ENCODE measurements around the gene C11orf24. TPM values are rescaled to one million over a fixed set of nuclear protein-coding genes. Genes with fewer than 3 reads are reported as not detected.

The C11orf24 gene
- total and polyA plus RNA-seq, 2 of the 8 experiments (the other 6 are each of a cell fraction or from before 2014, with no cell fraction given): 45.4 to 51.7 TPM

GRCh38 chr11:68223275-68223674 is 48.5 kb downstream of the C11orf24 start:
- Histone ChIP-seq H3K27ac (ENCODE audit: low read depth, low read length) (no peak overlapping the region), H3K4ac (replicated peaks; ENCODE audit: insufficient read length, low read depth, low read length) (no peak overlapping the region), H2BK20ac (ENCODE audit: low read length) (no peak overlapping the region), H3K23me2 (ENCODE audit: low read depth, low read length) (no peaks in the 10 kb centered on the region), H3K27me3 (replicated peaks in 1 of 4; ENCODE audit: control insufficient read depth in 3 of 4, extremely low read depth in 1 of 4, insufficient read depth in 3 of 4, low read length in 3 of 4) (peaks cover 0 to 2% (median 0%) of the 10 kb centered on the region in 4 experiments; a peak in 1 of 7 replicates), H2AFZ (ENCODE audit: low read length) (no peak overlapping the region), H3K36me3 (ENCODE audit: control insufficient read depth in 2 of 4, insufficient read depth in 4 of 4, low read length in 3 of 4) (no peaks in the 10 kb centered on the region), H3K79me1 (ENCODE audit: low read depth, low read length) (no peaks in the 10 kb centered on the region), H2BK5ac (ENCODE audit: low read depth, low read length) (no peak overlapping the region), H4K5ac (ENCODE audit: insufficient read length, low read depth, low read length) (no peak overlapping the region), H3K4me1 (replicated peaks in 1 of 4; ENCODE audit: control insufficient read depth in 3 of 4, insufficient read depth in 4 of 4, low read length in 3 of 4) (no peaks in the 10 kb centered on the region), H3K4me3 (ENCODE audit: extremely low read depth in 1 of 4, insufficient read depth in 2 of 4, low read depth in 3 of 4, low read length in 4 of 4) (no peak overlapping the region), H3K9me3 (ENCODE audit: insufficient read depth in 2 of 2, low read depth in 1 of 2, low read length in 1 of 2) (peaks cover 0 to 4% of the 10 kb centered on the region in 2 experiments; a peak in 1 of 4 replicates), H3K14ac (ENCODE audit: insufficient read length) (no peak overlapping the region), H2BK12ac (ENCODE audit: low read depth, low read length) (no peak overlapping the region), H3K79me2 (ENCODE audit: control insufficient read depth in 1 of 2, insufficient read depth in 2 of 2, low read length in 2 of 2) (no peaks in the 10 kb centered on the region), H2BK15ac (ENCODE audit: low read length) (no peak overlapping the region), H2AK5ac (ENCODE audit: low read depth, low read length) (no peak overlapping the region), H4K20me1 (replicated peaks in 1 of 2; ENCODE audit: control insufficient read depth in 1 of 2, insufficient read depth in 2 of 2, low read length in 2 of 2) (peaks cover 0 to 2% of the 10 kb centered on the region in 2 experiments), H3K56ac (replicated peaks; ENCODE audit: insufficient read length, low read depth, low read length) (no peak overlapping the region), H3K4me2 (ENCODE audit: insufficient read depth in 1 of 2, low read depth in 2 of 2, low read length in 2 of 2) (no peak overlapping the region), H3K23ac (ENCODE audit: insufficient read length) (no peak overlapping the region), H4K91ac (replicated peaks; ENCODE audit: insufficient read length, low read length) (no peak overlapping the region), H2BK120ac (replicated peaks; ENCODE audit: low read depth, low read length) (no peak overlapping the region), H3K18ac (ENCODE audit: extremely low read depth, low read length) (no peak overlapping the region), H3K9ac (replicated peaks in 1 of 4; ENCODE audit: extremely low read depth in 1 of 4, low read depth in 3 of 4, low read length in 3 of 4) (no peak overlapping the region), H4K8ac (ENCODE audit: extremely low read depth, insufficient read depth, low read length) (no peak overlapping the region)
- 90% methylated on average over 6 of the region's 6 CpGs; no CpG with 5 or more reads in 1 of the 2 experiments for WGBS, 2 experiments (ENCODE audit: extremely low coverage in 1 of 2, insufficient coverage in 1 of 2, insufficient read length in 1 of 2, insufficient replicate concordance in 2 of 2, low coverage in 1 of 2, low lambda C conversion rate in 2 of 2, missing lambda C conversion rate in 1 of 2)
- FAIRE-seq (no peak), DNase-seq (ENCODE audit: low read depth in 1 of 2, low spot score in 2 of 2) (no peak)
- CTCF ChIA-PET (ENCODE audit: partially characterized antibody): interaction anchor here (0.8 kb wide), 1 partner anchor 74 kb away, joined by 4 read pairs; no protein-coding TSS in a partner anchor
- POLR2A ChIA-PET (ENCODE audit: partially characterized antibody): interaction anchor here (3.7 kb wide), 1 partner anchor 9 kb away, joined by 17 read pairs; the partner anchor contains the start of gene KMT5B
- TF ChIP-seq HDAC6 (IDR thresholded peaks at IDR 0.05; ENCODE audit: low read depth, low read length) (no peak), RAD21 (IDR thresholded peaks at IDR 0.05 in 1 of 2, conservative IDR thresholded peaks at IDR 0.05 in 1 of 2; ENCODE audit: low read depth in 2 of 2, low read length in 2 of 2) (no peak)
